DMS79 (cell line): ENCODE measurements around the gene LGALSL.

ENCODE experiments used
- DNase-seq: peaks from one replicate; lab custom pipeline; 2025; lab: John Stamatoyannopoulos, UW

Gene LGALSL

GRCh38 chr2:64471600-64471999 lies 17.6 kb downstream of the LGALSL start:
- DNase-seq: no peak

- no peak for DNase-seq
These were observed 18.9 kb downstream of the LGALSL start for GRCh38 chr2:64472881-64473280.

- no peak for DNase-seq
These were observed 20.2 kb downstream of the LGALSL start for GRCh38 chr2:64474121-64474571.

- DNase-seq: no peak
These were observed 20.7 kb downstream of the LGALSL start for GRCh38 chr2:64474636-64475035.

GRCh38 chr2:64477037-64477436 lies 23.1 kb downstream of the LGALSL start:
- no peak for DNase-seq

- DNase-seq: no peak
These were observed 24.0 kb downstream of the LGALSL start for GRCh38 chr2:64477979-64478378.

- no peak for DNase-seq
These were observed 24.7 kb downstream of the LGALSL start for GRCh38 chr2:64478502-64479230.

GRCh38 chr2:64479259-64480117 lies 25.5 kb downstream of the LGALSL start:
- DNase-seq: no peak

GRCh38 chr2:64481665-64482064 lies 27.7 kb downstream of the LGALSL start:
- no peak for DNase-seq

- no peak for DNase-seq
These were observed 28.3 kb downstream of the LGALSL start for GRCh38 chr2:64482243-64482642.

GRCh38 chr2:64482765-64483504 lies 29.0 kb downstream of the LGALSL start:
- DNase-seq: peak; percentile 49

GRCh38 chr2:64485331-64485730 lies 31.4 kb downstream of the LGALSL start:
- no peak for DNase-seq

GRCh38 chr2:64485961-64486360 lies 32.0 kb downstream of the LGALSL start:
- DNase-seq: peak; percentile 73

GRCh38 chr2:64487256-64488049 lies 33.5 kb downstream of the LGALSL start:
- no peak for DNase-seq

GRCh38 chr2:64488050-64488974 lies 34.4 kb downstream of the LGALSL start:
- DNase-seq: no peak

- no peak for DNase-seq
These were observed 35.3 kb downstream of the LGALSL start for GRCh38 chr2:64489081-64489751.

GRCh38 chr2:64491426-64491825 lies 37.5 kb downstream of the LGALSL start:
- no peak for DNase-seq

- DNase-seq: no peak
These were observed 38.3 kb downstream of the LGALSL start for GRCh38 chr2:64492272-64492671.

- no peak for DNase-seq
These were observed 38.9 kb downstream of the LGALSL start for GRCh38 chr2:64492821-64493220.

- DNase-seq: no peak
These were observed 39.8 kb downstream of the LGALSL start for GRCh38 chr2:64493788-64494187.
